Measurements from ENCODE around the gene ALPI.

DNA sequence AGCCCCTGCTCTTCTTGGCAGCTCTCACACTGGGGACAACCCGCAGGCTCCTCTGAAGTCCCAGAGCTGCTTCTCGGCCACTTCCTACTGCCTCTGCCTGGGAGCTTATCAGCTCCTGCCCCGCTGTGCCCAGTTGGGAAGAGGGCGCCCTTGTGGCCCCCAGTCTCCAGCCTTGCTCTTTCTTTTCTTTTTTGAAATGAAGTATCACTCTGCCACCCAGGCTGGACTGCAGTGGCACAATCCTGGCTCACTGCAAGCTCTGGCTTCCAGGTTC, 20.6 kb upstream of the ALPI start:
- no peak for TF ChIP-seq POLR2A (IDR thresholded peaks at IDR 0.05; ENCODE audit: low read depth, low read length)
- TF ChIP-seq, protein P1, sequence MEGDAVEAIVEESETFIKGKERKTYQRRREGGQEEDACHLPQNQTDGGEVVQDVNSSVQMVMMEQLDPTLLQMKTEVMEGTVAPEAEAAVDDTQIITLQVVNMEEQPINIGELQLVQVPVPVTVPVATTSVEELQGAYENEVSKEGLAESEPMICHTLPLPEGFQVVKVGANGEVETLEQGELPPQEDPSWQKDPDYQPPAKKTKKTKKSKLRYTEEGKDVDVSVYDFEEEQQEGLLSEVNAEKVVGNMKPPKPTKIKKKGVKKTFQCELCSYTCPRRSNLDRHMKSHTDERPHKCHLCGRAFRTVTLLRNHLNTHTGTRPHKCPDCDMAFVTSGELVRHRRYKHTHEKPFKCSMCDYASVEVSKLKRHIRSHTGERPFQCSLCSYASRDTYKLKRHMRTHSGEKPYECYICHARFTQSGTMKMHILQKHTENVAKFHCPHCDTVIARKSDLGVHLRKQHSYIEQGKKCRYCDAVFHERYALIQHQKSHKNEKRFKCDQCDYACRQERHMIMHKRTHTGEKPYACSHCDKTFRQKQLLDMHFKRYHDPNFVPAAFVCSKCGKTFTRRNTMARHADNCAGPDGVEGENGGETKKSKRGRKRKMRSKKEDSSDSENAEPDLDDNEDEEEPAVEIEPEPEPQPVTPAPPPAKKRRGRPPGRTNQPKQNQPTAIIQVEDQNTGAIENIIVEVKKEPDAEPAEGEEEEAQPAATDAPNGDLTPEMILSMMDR (IDR thresholded peaks at IDR 0.05; ENCODE audit: extremely low read depth in 1 of 2, insufficient read depth in 1 of 2, low read depth in 1 of 2, low read length in 2 of 2), result no peak
- no peak for TF ChIP-seq FOS (IDR thresholded peaks at IDR 0.05; ENCODE audit: borderline replicate concordance, insufficient read depth, low read length)
- TF ChIP-seq POLR2AphosphoS5 (IDR thresholded peaks at IDR 0.05; ENCODE audit: insufficient read depth, low read depth, low read length), result no peak
- TF ChIP-seq MYC (IDR thresholded peaks at IDR 0.05; ENCODE audit: low read depth, low read length), result no peak
- TF ChIP-seq JUN (IDR thresholded peaks at IDR 0.05; ENCODE audit: borderline replicate concordance, insufficient read depth, insufficient read length, low read depth), result no peak
- TF ChIP-seq EZH2 (IDR thresholded peaks at IDR 0.05; ENCODE audit: borderline replicate concordance, low read depth, low read length, severe bottlenecking), result no peak

Data from endothelial cell of umbilical vein (primary cell).